GM18511 (cell line): ENCODE results near the gene MARVELD3.
"Not testable (repeated sequence)": the region's sequence is repeated elsewhere in the genome, so short reads cannot be mapped to it uniquely, and the experiment has no call there.

Experiments
- ATAC-seq: cut with Tn5 transposase; IDR thresholded peaks from one replicate; pipeline ENCODE4 v1.9.1; 2021; ENCODE audit warnings: mild to moderate bottlenecking, moderate library complexity; ENCODE audit not compliant: unreplicated experiment

Gene MARVELD3

DNA sequence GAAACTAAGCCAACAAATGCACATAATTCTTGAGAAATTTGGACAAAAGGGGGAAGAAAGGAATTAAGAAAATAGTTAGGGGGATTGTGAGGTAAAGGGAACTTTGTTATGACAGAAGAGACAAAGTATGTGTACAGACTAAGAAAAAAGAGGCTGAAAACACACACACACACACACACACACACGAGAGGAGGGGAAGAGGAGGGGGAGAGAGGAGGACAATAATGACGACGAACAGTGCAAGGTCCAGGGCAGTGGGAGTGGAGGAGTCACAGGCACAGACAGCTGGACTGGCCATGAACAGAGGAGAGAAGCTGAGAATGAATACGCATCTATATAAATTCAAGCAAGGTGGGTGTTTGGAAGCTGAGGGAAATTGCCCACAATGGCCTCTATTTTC lies 44.6 kb downstream of the MARVELD3 start:
- no peak for ATAC-seq

DNA sequence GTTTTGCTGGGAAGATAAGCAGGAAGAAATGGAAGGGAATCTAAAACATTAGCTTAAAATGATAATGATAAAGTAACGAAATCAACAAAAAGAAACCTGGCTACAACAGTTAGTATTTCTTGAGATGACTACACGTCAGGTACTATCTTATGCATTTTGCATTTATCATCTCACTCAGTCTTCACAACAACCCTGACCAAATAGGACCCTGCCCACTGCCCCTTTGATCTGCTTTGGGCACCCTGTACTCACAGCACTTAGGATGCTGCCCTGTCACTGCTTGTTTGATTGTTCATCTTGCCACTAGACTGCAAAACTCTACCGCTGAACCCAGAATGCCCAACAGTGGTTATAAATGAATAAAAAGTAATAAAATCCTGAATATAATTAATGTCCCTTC lies 45.2 kb downstream of the MARVELD3 start:
- ATAC-seq = no peak

DNA sequence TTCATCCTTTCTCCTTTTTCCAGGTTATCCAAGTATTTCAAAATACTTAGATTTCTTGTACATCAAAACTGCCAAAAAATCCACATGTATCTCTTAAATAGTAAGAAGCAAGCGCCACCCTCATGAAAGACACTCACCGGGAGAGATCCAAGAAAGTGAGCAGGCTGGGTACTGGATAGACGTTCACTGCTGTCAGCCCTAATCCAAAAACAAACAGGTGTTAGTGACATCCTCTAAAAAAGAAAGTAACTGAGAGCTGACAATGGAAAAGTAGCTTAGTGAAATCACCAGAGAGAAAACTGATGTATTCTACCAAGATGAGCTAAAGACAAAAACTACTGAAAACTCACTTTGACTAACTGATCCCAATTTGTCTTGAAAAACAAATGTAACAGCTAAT lies 46.1 kb downstream of the MARVELD3 start:
- ATAC-seq = no peak

DNA sequence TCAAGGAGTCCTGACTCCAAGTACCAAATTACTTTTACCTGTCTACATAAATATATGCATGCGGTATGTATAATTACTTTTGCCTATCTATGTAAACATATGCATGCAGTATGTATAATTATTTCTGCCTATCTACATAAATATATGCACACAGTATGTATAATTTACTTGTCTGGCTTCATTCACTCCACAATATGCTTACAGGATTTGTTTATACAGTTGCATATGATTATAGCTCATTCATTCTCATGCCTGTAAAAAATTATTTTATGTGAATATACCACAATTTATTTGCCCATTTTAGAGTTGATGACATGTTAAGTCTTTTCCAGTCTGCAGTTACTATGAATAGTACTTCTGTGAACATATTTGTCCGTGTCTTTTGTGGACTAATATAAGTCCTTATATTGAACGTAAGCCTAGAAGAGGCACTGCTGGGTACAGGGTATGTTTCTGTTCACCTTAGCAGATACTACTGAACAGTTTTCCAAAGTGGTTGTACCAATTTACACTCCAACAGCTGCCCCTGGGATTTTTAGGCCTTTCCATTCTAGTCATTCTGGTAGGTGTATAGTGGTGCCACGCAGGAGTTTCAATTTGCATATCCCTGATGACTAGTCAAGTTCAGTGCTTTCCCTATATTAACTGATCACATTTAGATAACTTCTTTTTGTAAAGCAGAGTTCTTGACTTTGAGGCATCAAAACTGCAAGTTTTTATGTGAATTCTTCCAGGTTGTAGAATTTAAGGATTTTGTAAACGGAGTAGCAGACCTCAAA lies 47.0 kb downstream of the MARVELD3 start:
- ATAC-seq = no peak

DNA sequence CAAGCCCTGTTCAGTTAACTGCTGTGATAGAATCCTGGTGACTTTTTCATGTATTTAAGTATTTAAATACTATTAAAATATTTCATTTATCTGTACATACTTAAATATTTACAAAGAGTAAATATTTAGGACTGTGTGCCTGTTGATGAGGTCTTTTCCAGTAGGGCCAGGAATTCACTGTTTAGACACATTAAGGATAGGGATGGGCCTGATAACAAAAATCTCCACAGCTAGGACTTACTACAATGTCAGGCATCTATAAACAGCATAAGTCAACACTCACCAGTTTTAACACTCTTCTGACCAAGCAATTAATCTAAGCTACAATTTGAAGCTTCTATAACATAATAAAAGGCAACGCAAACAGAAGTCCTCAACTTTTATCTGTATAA lies 47.6 kb downstream of the MARVELD3 start:
- no peak for ATAC-seq

DNA sequence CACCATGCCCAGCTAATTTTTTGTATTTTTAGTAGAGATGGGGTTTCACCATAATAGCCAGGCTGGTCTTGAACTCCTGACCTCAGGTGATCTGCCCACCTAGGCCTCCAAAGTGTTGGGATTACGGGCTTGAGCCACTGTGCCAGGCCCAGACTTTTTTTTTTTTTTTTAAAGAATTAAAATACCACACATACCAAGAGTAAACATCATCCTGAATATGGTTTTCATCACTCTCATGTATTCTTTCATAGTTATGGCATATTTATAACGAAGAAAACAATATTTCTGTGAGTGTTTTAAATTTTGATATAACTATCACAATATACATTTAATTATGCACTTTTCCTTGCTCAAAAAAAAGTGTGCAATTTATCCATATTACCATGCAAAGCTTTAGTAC lies 48.2 kb downstream of the MARVELD3 start:
- ATAC-seq = no peak

DNA sequence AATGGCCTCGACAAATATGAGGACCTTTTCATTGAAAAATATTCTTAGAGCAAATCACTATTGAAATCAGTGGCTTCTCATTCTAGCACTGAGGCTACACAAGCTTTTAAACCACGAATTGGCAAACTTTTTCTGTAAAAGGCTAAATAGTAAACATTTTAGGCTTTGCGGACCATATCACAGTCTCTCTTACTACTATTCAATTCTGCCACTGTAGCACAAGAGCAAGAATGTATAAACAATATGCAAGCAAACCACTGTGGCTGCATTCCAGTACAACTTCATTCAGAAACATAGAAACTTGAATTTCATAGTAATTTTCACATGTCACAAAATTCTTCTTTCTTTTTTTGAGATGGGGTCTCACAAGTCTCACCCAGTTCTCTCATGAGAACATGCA lies 49.4 kb downstream of the MARVELD3 start:
- ATAC-seq = no peak

DNA sequence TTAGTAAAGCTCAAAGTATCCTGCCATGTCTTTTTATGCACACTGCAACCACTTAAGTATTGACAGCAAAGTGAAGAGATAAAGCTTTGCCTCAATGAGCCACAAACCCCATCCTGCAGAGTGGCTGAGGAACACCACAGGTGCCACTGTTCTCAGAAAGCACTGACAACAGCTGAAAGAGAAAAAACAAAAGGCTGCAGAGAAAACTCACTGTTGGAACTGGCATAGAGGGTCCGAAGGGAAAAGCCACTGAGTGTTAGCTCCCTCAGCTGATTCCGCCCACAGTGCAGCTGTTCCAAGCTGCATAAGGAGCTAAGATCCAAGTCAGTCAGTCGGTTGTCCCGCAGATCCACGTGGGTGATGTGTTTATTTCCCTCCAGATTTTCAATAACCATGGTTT lies 50.3 kb downstream of the MARVELD3 start:
- ATAC-seq = no peak

DNA sequence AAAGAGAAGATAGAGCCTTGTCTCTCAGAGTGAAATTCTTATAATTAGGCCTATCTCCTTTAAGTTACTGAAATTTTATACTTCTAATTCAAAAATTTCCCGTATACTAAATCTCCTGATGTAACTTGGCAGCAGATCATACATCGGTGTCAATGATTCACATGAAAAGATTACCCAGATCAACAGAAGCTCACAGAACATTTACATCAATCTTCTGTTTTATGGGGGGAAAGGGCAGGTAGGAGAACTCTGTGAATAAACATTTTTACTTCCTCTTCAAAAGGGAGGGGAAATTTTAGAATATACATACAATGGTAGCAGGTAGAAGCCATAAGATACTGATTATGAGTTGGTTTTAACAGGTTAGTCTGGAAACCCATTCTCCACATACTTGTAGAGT lies 55.4 kb downstream of the MARVELD3 start:
- ATAC-seq = no peak

DNA sequence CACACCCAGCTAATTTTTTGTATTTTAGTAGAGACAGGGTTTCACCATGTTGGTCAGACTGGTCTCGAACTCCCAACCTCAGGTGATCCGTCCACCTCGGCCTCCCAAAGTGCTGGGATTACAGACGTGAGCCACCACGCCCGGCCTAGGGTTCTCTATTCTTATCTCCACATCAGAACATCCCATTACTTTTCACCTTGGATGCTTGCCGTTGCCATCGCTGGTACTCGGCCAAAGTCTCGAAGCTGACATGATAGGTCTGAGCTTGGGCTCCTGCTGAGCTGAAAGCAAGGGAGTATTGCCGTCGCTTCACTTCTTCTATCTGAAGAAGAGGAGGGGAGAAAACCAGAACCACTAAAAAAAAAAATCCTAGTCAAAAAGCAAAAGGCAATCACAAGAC lies 58.3 kb downstream of the MARVELD3 start:
- ATAC-seq = not testable (repeated sequence)
